HL-60 (cell line): ENCODE measurements around the gene DHX32.
"Not testable (repeated sequence)": the region's sequence is repeated elsewhere in the genome, so short reads cannot be mapped to it uniquely, and the experiment has no call there.

ENCODE experiments used
- GABPA ChIP-seq: IDR thresholded peaks from 2 replicates; pipeline ENCODE4 v1.6.1; 2012; ENCODE audit warnings: low read depth
- POLR2AphosphoS5 ChIP-seq: IDR thresholded peaks from 2 replicates; pipeline ENCODE4 v1.6.1; 2012; ENCODE audit warnings: low read depth
- TF ChIP-seq, protein P1 (sequence below): IDR thresholded peaks from one replicate; pipeline ENCODE4 v1.5.1; 2011; ENCODE audit warnings: low read length, control low read depth, inconsistent platforms; ENCODE audit not compliant: insufficient read depth

- TF ChIP-seq, protein P1, sequence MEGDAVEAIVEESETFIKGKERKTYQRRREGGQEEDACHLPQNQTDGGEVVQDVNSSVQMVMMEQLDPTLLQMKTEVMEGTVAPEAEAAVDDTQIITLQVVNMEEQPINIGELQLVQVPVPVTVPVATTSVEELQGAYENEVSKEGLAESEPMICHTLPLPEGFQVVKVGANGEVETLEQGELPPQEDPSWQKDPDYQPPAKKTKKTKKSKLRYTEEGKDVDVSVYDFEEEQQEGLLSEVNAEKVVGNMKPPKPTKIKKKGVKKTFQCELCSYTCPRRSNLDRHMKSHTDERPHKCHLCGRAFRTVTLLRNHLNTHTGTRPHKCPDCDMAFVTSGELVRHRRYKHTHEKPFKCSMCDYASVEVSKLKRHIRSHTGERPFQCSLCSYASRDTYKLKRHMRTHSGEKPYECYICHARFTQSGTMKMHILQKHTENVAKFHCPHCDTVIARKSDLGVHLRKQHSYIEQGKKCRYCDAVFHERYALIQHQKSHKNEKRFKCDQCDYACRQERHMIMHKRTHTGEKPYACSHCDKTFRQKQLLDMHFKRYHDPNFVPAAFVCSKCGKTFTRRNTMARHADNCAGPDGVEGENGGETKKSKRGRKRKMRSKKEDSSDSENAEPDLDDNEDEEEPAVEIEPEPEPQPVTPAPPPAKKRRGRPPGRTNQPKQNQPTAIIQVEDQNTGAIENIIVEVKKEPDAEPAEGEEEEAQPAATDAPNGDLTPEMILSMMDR, result not testable (repeated sequence)
- TF ChIP-seq GABPA, POLR2AphosphoS5: not testable (repeated sequence)
These were observed 11.3 kb upstream of the DHX32 start for GRCh38 chr10:125892402-125892801.
